GM18526 (cell line): Measurements from ENCODE around the gene FHOD3.

Experiments used
- POLR2A ChIP-seq: IDR thresholded peaks from 3 replicates; pipeline ENCODE4 v1.6.1; 2011; ENCODE audit not compliant: insufficient read length; ENCODE audit errors: extremely low read depth

Gene FHOD3

GRCh38 chr18:36448384-36449290 lies 151.1 kb downstream of the FHOD3 start:
- TF ChIP-seq POLR2A, result no peak

- no peak for TF ChIP-seq POLR2A
Observed at GRCh38 chr18:36449451-36449850, 151.9 kb downstream of the FHOD3 start.

GRCh38 chr18:36450264-36450663 lies 152.8 kb downstream of the FHOD3 start:
- no peak for TF ChIP-seq POLR2A

GRCh38 chr18:36451454-36452251 lies 154.1 kb downstream of the FHOD3 start:
- no peak for TF ChIP-seq POLR2A

GRCh38 chr18:36454245-36454644 lies 156.7 kb downstream of the FHOD3 start:
- TF ChIP-seq POLR2A, result no peak

- no peak for TF ChIP-seq POLR2A
Observed at GRCh38 chr18:36454848-36455458, 157.4 kb downstream of the FHOD3 start.

- no peak for TF ChIP-seq POLR2A
Observed at GRCh38 chr18:36455931-36456330, 158.4 kb downstream of the FHOD3 start.

GRCh38 chr18:36456622-36457021 lies 159.1 kb downstream of the FHOD3 start:
- no peak for TF ChIP-seq POLR2A

GRCh38 chr18:36457683-36458082 lies 160.2 kb downstream of the FHOD3 start:
- TF ChIP-seq POLR2A, result no peak

GRCh38 chr18:36458306-36458705 lies 160.8 kb downstream of the FHOD3 start:
- no peak for TF ChIP-seq POLR2A

- no peak for TF ChIP-seq POLR2A
Observed at GRCh38 chr18:36459203-36459602, 161.7 kb downstream of the FHOD3 start.

GRCh38 chr18:36459786-36460185 lies 162.3 kb downstream of the FHOD3 start:
- no peak for TF ChIP-seq POLR2A

- TF ChIP-seq POLR2A, result no peak
Observed at GRCh38 chr18:36460324-36460850, 162.9 kb downstream of the FHOD3 start.

- no peak for TF ChIP-seq POLR2A
Observed at GRCh38 chr18:36460854-36461253, 163.3 kb downstream of the FHOD3 start.

GRCh38 chr18:36461551-36461987 lies 164.1 kb downstream of the FHOD3 start:
- no peak for TF ChIP-seq POLR2A
